GM12872 (cell line): ENCODE results near the gene MID2.

Source experiments
- TF ChIP-seq, protein P1 (sequence below): IDR thresholded peaks from 3 replicates; pipeline ENCODE4 v1.5.1; 2011; ENCODE audit warnings: low read depth, mild to moderate bottlenecking, low read length, moderate library complexity; ENCODE audit not compliant: insufficient read depth

The MID2 gene

DNA sequence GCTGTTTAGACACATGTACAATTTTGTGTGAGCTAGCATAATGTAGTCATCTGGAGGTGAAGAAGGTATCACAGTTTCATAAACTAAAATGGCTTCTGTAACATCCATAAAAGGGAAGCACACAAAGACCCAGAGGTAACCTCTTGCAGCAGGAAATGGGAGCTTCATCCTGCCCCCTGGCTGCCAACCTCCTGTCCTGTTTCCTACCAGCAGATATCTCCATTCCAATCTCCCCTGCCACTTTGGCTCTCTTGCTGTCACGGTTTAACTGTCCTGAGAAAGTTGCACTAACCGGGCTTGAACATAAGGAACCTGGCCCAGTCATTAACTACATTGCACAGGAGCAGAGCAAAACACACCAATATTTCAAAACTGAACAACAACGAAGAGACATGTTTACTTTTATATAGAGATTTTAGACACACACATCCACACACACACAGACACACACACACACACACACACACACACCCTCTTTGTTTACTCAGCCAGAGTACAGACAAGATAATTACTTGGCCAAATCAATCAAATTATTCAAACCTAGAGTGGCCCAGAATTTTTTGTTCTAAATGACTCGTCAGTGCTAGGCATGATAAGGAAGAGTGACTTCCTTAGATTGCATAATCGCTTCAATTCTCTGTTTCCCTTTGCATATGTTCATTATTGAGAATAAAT lies 24.2 kb downstream of the MID2 start:
- TF ChIP-seq, protein P1, sequence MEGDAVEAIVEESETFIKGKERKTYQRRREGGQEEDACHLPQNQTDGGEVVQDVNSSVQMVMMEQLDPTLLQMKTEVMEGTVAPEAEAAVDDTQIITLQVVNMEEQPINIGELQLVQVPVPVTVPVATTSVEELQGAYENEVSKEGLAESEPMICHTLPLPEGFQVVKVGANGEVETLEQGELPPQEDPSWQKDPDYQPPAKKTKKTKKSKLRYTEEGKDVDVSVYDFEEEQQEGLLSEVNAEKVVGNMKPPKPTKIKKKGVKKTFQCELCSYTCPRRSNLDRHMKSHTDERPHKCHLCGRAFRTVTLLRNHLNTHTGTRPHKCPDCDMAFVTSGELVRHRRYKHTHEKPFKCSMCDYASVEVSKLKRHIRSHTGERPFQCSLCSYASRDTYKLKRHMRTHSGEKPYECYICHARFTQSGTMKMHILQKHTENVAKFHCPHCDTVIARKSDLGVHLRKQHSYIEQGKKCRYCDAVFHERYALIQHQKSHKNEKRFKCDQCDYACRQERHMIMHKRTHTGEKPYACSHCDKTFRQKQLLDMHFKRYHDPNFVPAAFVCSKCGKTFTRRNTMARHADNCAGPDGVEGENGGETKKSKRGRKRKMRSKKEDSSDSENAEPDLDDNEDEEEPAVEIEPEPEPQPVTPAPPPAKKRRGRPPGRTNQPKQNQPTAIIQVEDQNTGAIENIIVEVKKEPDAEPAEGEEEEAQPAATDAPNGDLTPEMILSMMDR, result no peak

DNA sequence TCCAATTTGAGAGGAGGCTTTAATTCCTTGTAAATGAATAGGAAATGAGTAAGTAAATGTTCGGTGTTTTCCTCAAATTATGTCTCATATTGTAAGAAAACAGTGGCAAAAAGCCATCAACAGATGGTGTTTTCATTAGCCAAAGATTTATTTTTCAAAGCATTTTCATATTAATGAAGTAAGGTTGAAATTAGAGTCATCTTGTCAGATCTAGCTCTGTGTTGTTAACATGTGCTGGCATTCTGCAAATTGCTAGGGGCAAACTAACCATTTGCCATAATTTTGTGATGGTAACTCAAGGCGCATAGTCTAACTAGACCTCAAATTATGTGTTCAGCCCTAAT lies 24.7 kb downstream of the MID2 start:
- TF ChIP-seq, protein P1, result no peak

DNA sequence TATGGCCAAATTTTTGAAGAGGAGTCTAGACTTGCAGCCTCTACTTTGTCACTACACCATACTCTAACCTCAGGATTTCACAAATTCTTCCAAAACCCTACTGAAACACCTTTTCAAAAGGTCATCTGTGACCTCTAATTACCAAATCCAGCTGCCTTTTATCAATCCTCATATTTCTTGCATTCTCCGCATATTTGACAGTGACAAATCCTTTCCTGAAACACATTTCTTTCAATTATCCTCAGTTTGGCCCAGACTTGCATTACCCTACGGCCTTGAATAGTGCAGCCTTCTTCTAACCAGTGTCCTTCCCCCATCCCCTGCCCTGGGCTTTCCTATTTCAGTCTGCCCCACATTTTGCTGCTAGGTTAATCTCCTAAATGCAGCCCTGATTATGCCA lies 25.5 kb downstream of the MID2 start:
- TF ChIP-seq, protein P1, result no peak

DNA sequence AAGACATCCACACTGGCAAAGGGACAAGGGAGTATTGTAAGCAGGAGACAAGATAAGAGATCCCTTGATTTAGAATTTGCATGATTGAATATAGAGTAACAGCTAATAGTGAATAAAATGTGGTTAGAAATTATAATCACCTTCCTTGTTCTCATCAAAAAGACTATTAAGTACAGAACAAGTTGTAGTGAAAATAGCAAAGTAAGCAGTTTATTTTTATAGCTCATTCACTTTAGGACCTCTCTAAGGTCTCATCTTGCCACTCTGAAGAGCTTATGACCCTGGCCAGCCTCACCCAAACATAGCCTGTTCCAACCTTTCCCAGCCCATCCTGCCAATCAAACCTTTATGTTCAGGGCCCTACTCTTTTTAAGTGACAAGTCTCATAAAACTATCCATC lies 30.6 kb downstream of the MID2 start:
- TF ChIP-seq, protein P1, result no peak

DNA sequence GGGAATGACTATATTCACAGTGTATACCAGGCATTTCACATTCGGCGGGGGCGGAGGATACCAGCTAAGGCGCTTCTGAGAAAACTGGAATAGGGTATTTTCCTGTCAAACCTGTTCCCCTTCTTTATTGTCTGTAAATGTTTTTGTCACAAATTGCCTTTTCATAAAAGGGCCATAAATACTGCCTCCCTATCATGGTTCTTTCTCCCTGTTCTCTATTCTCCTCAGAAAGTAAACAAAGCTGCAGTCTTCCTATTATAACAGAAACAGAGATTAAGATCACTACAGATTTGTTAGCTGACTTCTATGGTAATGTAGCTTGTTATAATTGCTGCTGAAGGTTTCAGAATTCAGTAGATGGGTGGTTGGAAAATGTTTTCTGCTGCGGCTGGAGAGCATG lies 32.2 kb downstream of the MID2 start:
- TF ChIP-seq, protein P1, result no peak

DNA sequence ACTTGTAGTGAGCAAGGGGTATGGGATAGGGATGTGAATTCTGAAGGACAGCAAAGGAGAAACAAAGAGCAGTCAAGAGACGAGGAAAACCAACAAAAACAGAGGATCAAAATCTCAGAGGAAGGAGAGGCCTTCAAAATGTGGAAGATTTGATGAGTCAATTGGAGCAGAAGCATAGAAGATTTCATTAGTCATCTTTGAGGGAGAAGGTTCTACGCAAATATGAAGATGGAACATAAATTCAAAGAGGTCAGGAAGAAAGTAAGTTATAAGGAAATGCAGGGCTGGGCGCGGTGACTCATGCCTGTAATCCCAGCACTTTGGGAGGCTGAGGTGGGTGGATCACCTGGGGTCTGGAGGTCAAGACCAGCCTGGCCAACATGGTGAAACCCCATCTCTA lies 35.4 kb downstream of the MID2 start:
- TF ChIP-seq, protein P1, result no peak

DNA sequence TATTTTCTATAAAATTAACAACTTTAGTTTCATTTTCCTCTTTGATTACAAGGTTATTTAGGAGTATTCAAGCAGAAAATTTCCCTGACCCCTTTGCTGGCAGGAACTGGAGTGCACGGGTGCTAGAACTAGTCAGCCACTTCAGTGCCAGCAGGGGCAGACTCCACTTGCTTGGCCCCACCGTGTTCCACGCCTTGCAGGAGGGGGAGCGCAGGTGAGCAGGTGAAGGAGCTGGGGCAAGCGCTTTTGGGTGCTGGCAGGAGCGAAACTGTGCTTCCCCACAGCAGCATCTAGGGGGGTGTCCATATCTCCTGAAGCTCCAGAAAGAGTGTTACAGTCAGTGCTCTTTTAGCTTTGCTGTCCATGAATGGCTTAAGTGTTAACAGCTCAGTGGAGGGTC lies 45.5 kb downstream of the MID2 start:
- TF ChIP-seq, protein P1, result no peak
